ENCODE measurements around the gene GPC6.

DNA sequence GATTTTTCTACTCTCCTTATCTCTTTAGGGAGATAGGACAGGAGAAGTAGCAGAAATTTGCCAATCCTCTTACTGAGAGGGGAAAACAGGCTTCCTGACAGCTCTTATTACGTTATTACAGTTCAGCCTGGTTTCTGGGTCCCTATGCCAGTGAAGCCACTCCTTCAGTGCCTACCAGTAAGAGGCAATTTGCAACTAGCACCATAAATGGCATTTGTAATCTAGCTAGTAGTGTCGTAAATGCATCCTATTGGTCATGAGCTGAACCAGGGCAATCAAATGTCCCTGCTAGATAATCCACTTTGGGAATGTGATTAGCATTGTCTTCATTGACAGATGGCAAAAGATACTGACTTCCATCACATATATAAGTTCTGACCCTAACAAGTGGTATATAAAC, 824.1 kb downstream of the GPC6 start:
- TF ChIP-seq POLR2AphosphoS5 (IDR thresholded peaks at IDR 0.05; ENCODE audit: low read depth, low read length): no peak
- TF ChIP-seq YY1 (IDR thresholded peaks at IDR 0.05; ENCODE audit: extremely low read depth, insufficient replicate concordance, low read depth, low read length): no peak
- TF ChIP-seq, protein P1, sequence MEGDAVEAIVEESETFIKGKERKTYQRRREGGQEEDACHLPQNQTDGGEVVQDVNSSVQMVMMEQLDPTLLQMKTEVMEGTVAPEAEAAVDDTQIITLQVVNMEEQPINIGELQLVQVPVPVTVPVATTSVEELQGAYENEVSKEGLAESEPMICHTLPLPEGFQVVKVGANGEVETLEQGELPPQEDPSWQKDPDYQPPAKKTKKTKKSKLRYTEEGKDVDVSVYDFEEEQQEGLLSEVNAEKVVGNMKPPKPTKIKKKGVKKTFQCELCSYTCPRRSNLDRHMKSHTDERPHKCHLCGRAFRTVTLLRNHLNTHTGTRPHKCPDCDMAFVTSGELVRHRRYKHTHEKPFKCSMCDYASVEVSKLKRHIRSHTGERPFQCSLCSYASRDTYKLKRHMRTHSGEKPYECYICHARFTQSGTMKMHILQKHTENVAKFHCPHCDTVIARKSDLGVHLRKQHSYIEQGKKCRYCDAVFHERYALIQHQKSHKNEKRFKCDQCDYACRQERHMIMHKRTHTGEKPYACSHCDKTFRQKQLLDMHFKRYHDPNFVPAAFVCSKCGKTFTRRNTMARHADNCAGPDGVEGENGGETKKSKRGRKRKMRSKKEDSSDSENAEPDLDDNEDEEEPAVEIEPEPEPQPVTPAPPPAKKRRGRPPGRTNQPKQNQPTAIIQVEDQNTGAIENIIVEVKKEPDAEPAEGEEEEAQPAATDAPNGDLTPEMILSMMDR (IDR thresholded peaks at IDR 0.05 in 2 of 3, conservative IDR thresholded peaks at IDR 0.05 in 1 of 3; ENCODE audit: borderline replicate concordance in 1 of 3, insufficient read depth in 1 of 3, low read depth in 2 of 3, low read length in 2 of 3): no peak
- no peak for TF ChIP-seq POLR2A (IDR thresholded peaks at IDR 0.05; ENCODE audit: borderline replicate concordance, extremely low read depth, insufficient read depth, insufficient read length)
- TF ChIP-seq RAD21 (IDR thresholded peaks at IDR 0.05; ENCODE audit: low read depth): no peak
- TF ChIP-seq, protein P2, sequence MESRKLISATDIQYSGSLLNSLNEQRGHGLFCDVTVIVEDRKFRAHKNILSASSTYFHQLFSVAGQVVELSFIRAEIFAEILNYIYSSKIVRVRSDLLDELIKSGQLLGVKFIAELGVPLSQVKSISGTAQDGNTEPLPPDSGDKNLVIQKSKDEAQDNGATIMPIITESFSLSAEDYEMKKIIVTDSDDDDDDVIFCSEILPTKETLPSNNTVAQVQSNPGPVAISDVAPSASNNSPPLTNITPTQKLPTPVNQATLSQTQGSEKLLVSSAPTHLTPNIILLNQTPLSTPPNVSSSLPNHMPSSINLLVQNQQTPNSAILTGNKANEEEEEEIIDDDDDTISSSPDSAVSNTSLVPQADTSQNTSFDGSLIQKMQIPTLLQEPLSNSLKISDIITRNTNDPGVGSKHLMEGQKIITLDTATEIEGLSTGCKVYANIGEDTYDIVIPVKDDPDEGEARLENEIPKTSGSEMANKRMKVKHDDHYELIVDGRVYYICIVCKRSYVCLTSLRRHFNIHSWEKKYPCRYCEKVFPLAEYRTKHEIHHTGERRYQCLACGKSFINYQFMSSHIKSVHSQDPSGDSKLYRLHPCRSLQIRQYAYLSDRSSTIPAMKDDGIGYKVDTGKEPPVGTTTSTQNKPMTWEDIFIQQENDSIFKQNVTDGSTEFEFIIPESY (IDR thresholded peaks at IDR 0.05; ENCODE audit: extremely low read depth, insufficient replicate concordance, low read length): no peak
- no peak for TF ChIP-seq CBX3 (IDR thresholded peaks at IDR 0.05; ENCODE audit: low read depth)
- no peak for TF ChIP-seq EZH2 (IDR thresholded peaks at IDR 0.05)
- no peak for TF ChIP-seq ZNF274 (IDR thresholded peaks at IDR 0.05; ENCODE audit: low read depth, low read length)
- TF ChIP-seq EZH2phosphoT487 (IDR thresholded peaks at IDR 0.05; ENCODE audit: borderline replicate concordance): no peak
- no peak for TF ChIP-seq CEBPB (IDR thresholded peaks at IDR 0.05; ENCODE audit: low read depth)
- TF ChIP-seq ELF1 (IDR thresholded peaks at IDR 0.05; ENCODE audit: borderline replicate concordance, low read depth): no peak
- TF ChIP-seq SIN3A (IDR thresholded peaks at IDR 0.05; ENCODE audit: low read depth): no peak
